Activated CD8-positive, alpha-beta T cell treated with anti-CD3 and anti-CD28 coated beads for 36 hours (primary cell): Measurements from ENCODE around the gene IL6. TPM values are rescaled to one million over a fixed set of nuclear protein-coding genes. Genes with fewer than 3 reads are reported as not detected.

Experiments used
- ATAC-seq: fragments of 200-7000 bp; cut with Tn5 transposase; one replicate; pipeline ENCODE4 v1.10.0; 2021; ENCODE audit warnings: mild to moderate bottlenecking, moderate library complexity
- CTCF ChIA-PET: fragments of 350-600 bp; sonication (Branson Sonifier 250); formaldehyde crosslinking; loops from one replicate; lab custom pipeline; 2021; ENCODE audit warnings: antibody characterized with exemption; lab: Charles Lee
- POLR2A ChIA-PET: fragments of 350-600 bp; sonication (Branson Sonifier 250); formaldehyde crosslinking; loops from one replicate; lab custom pipeline; 2021; ENCODE audit warnings: antibody characterized with exemption; lab: Charles Lee
- DNase-seq: peaks from one replicate; pipeline ENCODE4 v3.0.0-alpha.2; 2020
- H3K27ac Mint-ChIP-seq: one replicate; pipeline ENCODE4 v1.8.0; 2021; ENCODE audit warnings: mild to moderate bottlenecking, mixed read lengths
- H3K27me3 Mint-ChIP-seq: one replicate; pipeline ENCODE4 v1.8.0; 2021; ENCODE audit warnings: mixed read lengths
- H3K36me3 Mint-ChIP-seq: one replicate; pipeline ENCODE4 v1.8.0; 2021; ENCODE audit warnings: low read depth, mixed read lengths
- H3K4me1 Mint-ChIP-seq: one replicate; pipeline ENCODE4 v1.8.0; 2021; ENCODE audit warnings: low read depth, mixed read lengths
- H3K4me3 Mint-ChIP-seq: one replicate; pipeline ENCODE4 v1.8.0; 2021; ENCODE audit warnings: mild to moderate bottlenecking, moderate library complexity, mixed read lengths
- H3K9me3 Mint-ChIP-seq: one replicate; pipeline ENCODE4 v1.8.0; 2021; ENCODE audit warnings: mixed read lengths
- CTCF ChIP-seq: fragments of 200-600 bp; IDR thresholded peaks from one replicate; pipeline ENCODE4 v1.8.0; 2022; ENCODE audit warnings: antibody characterized with exemption, mild to moderate bottlenecking
- intact Hi-C: fragments of 100-400 bp; cut with micrococcal nuclease; formaldehyde crosslinking; loops from one replicate; pipeline ENCODE4 v1.10.0; 2022
- total RNA-seq, 2 experiments: library from RNA; stranded (reverse); gene quantifications; one replicate each; pipeline ENCODE4 v1.2.3, GENCODE V29; 2021

The IL6 gene
- total RNA-seq, 2 experiments from 2014 or later = not detected

GRCh38 chr7:22713463-22713862, 13.5 kb upstream of the IL6 start:
- no peaks in the 10 kb centered on the region for H3K36me3 Mint-ChIP-seq
- ATAC-seq = no peak
- ChIA-PET POLR2A (interaction anchor here (1.0 kb wide), 1 partner anchor 11 kb away, joined by 3 read pairs; no protein-coding TSS in a partner anchor), CTCF (interaction anchor here (0.7 to 3.2 kb wide), 4 partner anchors 10 to 331 kb away, joined by 3 to 15 read pairs (median 3); partner anchors contain the start of gene IL6)
- H3K27me3 Mint-ChIP-seq = peaks cover 19% of the 10 kb centered on the region
- intact Hi-C loops = no loop called here
- TF ChIP-seq CTCF = no peak
- H3K4me1 Mint-ChIP-seq = no peaks in the 10 kb centered on the region
- H3K4me3 Mint-ChIP-seq = no peak overlapping the region
- no peak for DNase-seq
- no peak overlapping the region for H3K27ac Mint-ChIP-seq
- H3K9me3 Mint-ChIP-seq = no peaks in the 10 kb centered on the region

- CTCF ChIA-PET = no interaction called here
- intact Hi-C loops = no loop called here
- Mint-ChIP-seq H3K27me3 (peaks cover 20% of the 10 kb centered on the region), H3K9me3 (no peaks in the 10 kb centered on the region), H3K27ac (no peak overlapping the region), H3K36me3 (no peaks in the 10 kb centered on the region), H3K4me1 (no peaks in the 10 kb centered on the region), H3K4me3 (no peak overlapping the region)
- DNase-seq = no peak
- POLR2A ChIA-PET = no interaction called here
- ATAC-seq = no peak
- no peak for TF ChIP-seq CTCF
These were observed 11.0 kb upstream of the IL6 start for GRCh38 chr7:22715969-22716368.

- intact Hi-C loops = no loop called here
- no peak for TF ChIP-seq CTCF
- CTCF ChIA-PET = interaction anchor here (0.9 kb wide), 1 partner anchor 9 kb away, joined by 3 read pairs; the partner anchor contains the start of gene IL6
- no peaks in the 10 kb centered on the region for H3K9me3 Mint-ChIP-seq
- DNase-seq = no peak
- ATAC-seq = no peak
- H3K27me3 Mint-ChIP-seq = peaks cover 17% of the 10 kb centered on the region
- no peak overlapping the region for H3K4me3 Mint-ChIP-seq
- no peak overlapping the region for H3K27ac Mint-ChIP-seq
- H3K4me1 Mint-ChIP-seq = no peaks in the 10 kb centered on the region
- POLR2A ChIA-PET = no interaction called here
- no peaks in the 10 kb centered on the region for H3K36me3 Mint-ChIP-seq
These were observed 9.2 kb upstream of the IL6 start for GRCh38 chr7:22717760-22718159.

- intact Hi-C loops = no loop called here
- ChIA-PET CTCF (interaction anchor here (0.6 to 0.9 kb wide), 2 partner anchors 8 to 9 kb away, joined by 3 read pairs; partner anchors contain the start of gene IL6), POLR2A (interaction anchor here (0.6 kb wide), 1 partner anchor 371 kb away, joined by 3 read pairs; no protein-coding TSS in a partner anchor)
- Mint-ChIP-seq H3K4me1 (no peaks in the 10 kb centered on the region), H3K9me3 (no peaks in the 10 kb centered on the region), H3K27ac (no peak overlapping the region), H3K27me3 (peaks cover 17% of the 10 kb centered on the region), H3K4me3 (no peak overlapping the region), H3K36me3 (no peaks in the 10 kb centered on the region)
- no peak for TF ChIP-seq CTCF
- ATAC-seq (no peak), DNase-seq (no peak)
These were observed 8.7 kb upstream of the IL6 start for GRCh38 chr7:22718200-22718711.

GRCh38 chr7:22718911-22719420, 8.0 kb upstream of the IL6 start:
- no peak for ATAC-seq
- intact Hi-C loops = no loop called here
- Mint-ChIP-seq H3K4me3 (no peak overlapping the region), H3K27ac (no peak overlapping the region), H3K9me3 (no peaks in the 10 kb centered on the region), H3K36me3 (no peaks in the 10 kb centered on the region), H3K4me1 (peaks cover 4% of the 10 kb centered on the region), H3K27me3 (peaks cover 23% of the 10 kb centered on the region)
- ChIA-PET CTCF (interaction anchor here (0.6 kb wide), 1 partner anchor 8 kb away, joined by 3 read pairs; the partner anchor contains the start of gene IL6), POLR2A (interaction anchor here (0.6 kb wide), 1 partner anchor 370 kb away, joined by 3 read pairs; no protein-coding TSS in a partner anchor)
- no peak for DNase-seq
- no peak for TF ChIP-seq CTCF
